Breast epithelium (tissue), 4 donors: ENCODE data around the gene TARBP1. TPM values are rescaled to one million over a fixed set of nuclear protein-coding genes. Genes with fewer than 3 reads are reported as not detected.

Source experiments
- DNase-seq, 2 donors: peaks; one replicate each; pipeline ENCODE4 v3.0.0-alpha.2; 2019; ENCODE audit warnings: low spot score in 2 of 2
- H3K27ac ChIP-seq, 2 donors: fragments of 200-600 bp; sonication (generic) in 1 of 2; one replicate each; pipeline ENCODE4 v1.5.1; 2016 to 2019; ENCODE audit warnings: mild to moderate bottlenecking in 1 of 2
- H3K27me3 ChIP-seq, 2 donors: fragments of 200-600 bp; sonication (generic) in 1 of 2; one replicate each; pipeline versions ENCODE4 v1.5.1 to v1.6.0; 2017 to 2019; ENCODE audit warnings: control low read depth in 1 of 2, mild to moderate bottlenecking in 1 of 2
- H3K36me3 ChIP-seq: fragments of 200-600 bp; one replicate; pipeline ENCODE4 v1.5.1; 2019
- H3K4me1 ChIP-seq, 2 donors: fragments of 200-600 bp; sonication (generic); one replicate each; pipeline ENCODE4 v1.5.1; 2016 to 2019; ENCODE audit warnings: control low read depth in 1 of 2
- H3K4me3 ChIP-seq, 3 donors: fragments of 200-600 bp; sonication (generic); 1 replicate in 2 of 3; 2 replicates in 1 of 3; pipeline ENCODE4 v1.5.1; 2016 to 2019; ENCODE audit warnings: mild to moderate bottlenecking in 3 of 3, moderate library complexity in 2 of 3
- H3K9me3 ChIP-seq, 2 donors: fragments of 200-600 bp; sonication (generic) in 1 of 2; one replicate each; pipeline ENCODE4 v1.5.1; 2016 to 2019; ENCODE audit warnings: control low read depth in 1 of 2
- CTCF ChIP-seq, 3 donors: fragments of 450-650 bp; IDR thresholded peaks; one replicate each; pipeline ENCODE4 v1.5.1; 2016 to 2017; ENCODE audit warnings: antibody characterized with exemption in 3 of 3, mild to moderate bottlenecking in 3 of 3, moderate library complexity in 3 of 3
- POLR2A ChIP-seq: fragments of 450-650 bp; IDR thresholded peaks from one replicate; pipeline ENCODE4 v1.6.1; 2016; ENCODE audit warnings: antibody characterized with exemption, mild to moderate bottlenecking, moderate library complexity
- POLR2AphosphoS5 ChIP-seq, 3 donors: sonication (generic); formaldehyde crosslinking; IDR thresholded peaks; one replicate each; pipeline ENCODE4 v1.6.1; 2017; ENCODE audit warnings: antibody characterized with exemption in 3 of 3
- intact Hi-C: fragments of 100-400 bp; cut with DNase I; formaldehyde crosslinking; loops from one replicate; pipeline ENCODE4 v1.15.1; 2023; ENCODE audit warnings: low total_unique reads
- total RNA-seq, 3 donors: library from RNA; depleted of rRNA; stranded (reverse); fragments of >200 nt; gene quantifications; one replicate each; pipeline ENCODE4 v1.1.0, GENCODE V29; 2016

Gene TARBP1
- total RNA-seq, 3 donors from 2014 or later: 12.3 to 39.2 (median 32.1) TPM

GRCh38 chr1:234431255-234431654 is 47.7 kb downstream of the TARBP1 start:
- DNase-seq: no peak
- no peak for TF ChIP-seq POLR2A
- no peak for TF ChIP-seq CTCF (IDR thresholded peaks at IDR 0.05)
- TF ChIP-seq POLR2AphosphoS5 (IDR thresholded peaks at IDR 0.05): no peak
- Histone ChIP-seq H3K4me1 (no peaks in the 10 kb centered on the region), H3K27ac (no peak overlapping the region), H3K4me3 (no peak overlapping the region), H3K9me3 (no peaks in the 10 kb centered on the region), H3K27me3 (no peaks in the 10 kb centered on the region), H3K36me3 (no peaks in the 10 kb centered on the region)
- intact Hi-C loops: no loop called here

GRCh38 chr1:234430691-234431090 is 48.3 kb downstream of the TARBP1 start:
- H3K36me3 ChIP-seq: no peaks in the 10 kb centered on the region
- no peak overlapping the region for H3K27ac ChIP-seq
- intact Hi-C loops: no loop called here

GRCh38 chr1:234429434-234429806 is 49.6 kb downstream of the TARBP1 start:
- Histone ChIP-seq H3K9me3 (no peaks in the 10 kb centered on the region), H3K4me3 (no peak overlapping the region), H3K4me1 (no peaks in the 10 kb centered on the region), H3K27me3 (no peaks in the 10 kb centered on the region), H3K27ac (no peak overlapping the region), H3K36me3 (no peaks in the 10 kb centered on the region)
- no peak for DNase-seq
- TF ChIP-seq POLR2A (no peak), CTCF (IDR thresholded peaks at IDR 0.05) (no peak), POLR2AphosphoS5 (IDR thresholded peaks at IDR 0.05) (no peak)
- intact Hi-C loops: no loop called here

More at GRCh38 chr1:234430691-234431090, 48.3 kb downstream of the TARBP1 start:
- no peaks in the 10 kb centered on the region for H3K27me3 ChIP-seq
- H3K4me1 ChIP-seq: no peaks in the 10 kb centered on the region
- DNase-seq: no peak
- no peaks in the 10 kb centered on the region for H3K9me3 ChIP-seq
- H3K4me3 ChIP-seq: no peak overlapping the region
- no peak for TF ChIP-seq POLR2A

GRCh38 chr1:234427950-234428646 is 50.9 kb downstream of the TARBP1 start:
- Histone ChIP-seq H3K4me3 (no peak overlapping the region), H3K9me3 (no peaks in the 10 kb centered on the region), H3K36me3 (no peaks in the 10 kb centered on the region), H3K4me1 (no peaks in the 10 kb centered on the region), H3K27me3 (no peaks in the 10 kb centered on the region), H3K27ac (no peak overlapping the region)
- intact Hi-C loops: no loop called here
- no peak for DNase-seq
- no peak for TF ChIP-seq POLR2A

- H3K36me3 ChIP-seq: no peaks in the 10 kb centered on the region
Measured at GRCh38 chr1:234413990-234414389, 65.0 kb downstream of the TARBP1 start.

GRCh38 chr1:234413485-234413884 is 65.5 kb downstream of the TARBP1 start:
- no peak for TF ChIP-seq CTCF (IDR thresholded peaks at IDR 0.05)
- TF ChIP-seq POLR2A: no peak
- TF ChIP-seq POLR2AphosphoS5 (IDR thresholded peaks at IDR 0.05): no peak
- intact Hi-C loops: no loop called here

More at GRCh38 chr1:234413990-234414389, 65.0 kb downstream of the TARBP1 start:
- no peaks in the 10 kb centered on the region for H3K27me3 ChIP-seq
- intact Hi-C loops: no loop called here
- no peaks in the 10 kb centered on the region for H3K4me1 ChIP-seq
- no peak for DNase-seq
- no peak for TF ChIP-seq CTCF (IDR thresholded peaks at IDR 0.05)
- H3K9me3 ChIP-seq: no peaks in the 10 kb centered on the region
- H3K4me3 ChIP-seq: no peak overlapping the region
- no peak overlapping the region for H3K27ac ChIP-seq

More at GRCh38 chr1:234413485-234413884, 65.5 kb downstream of the TARBP1 start:
- Histone ChIP-seq H3K27me3 (no peaks in the 10 kb centered on the region), H3K9me3 (no peaks in the 10 kb centered on the region), H3K4me1 (no peaks in the 10 kb centered on the region), H3K27ac (no peak overlapping the region), H3K36me3 (no peaks in the 10 kb centered on the region), H3K4me3 (no peak overlapping the region)
- no peak for DNase-seq
